Measurements from ENCODE around the gene SLIT3. TPM values are rescaled to one million over a fixed set of nuclear protein-coding genes. Genes with fewer than 3 reads are reported as not detected.

The SLIT3 gene
- total RNA-seq, 1 donor from 2014 or later = 52.8 TPM

- Histone ChIP-seq H3K4me1 (no peaks in the 10 kb centered on the region), H3K9me3 (no peaks in the 10 kb centered on the region), H3K27ac (no peak overlapping the region), H3K36me3 (no peaks in the 10 kb centered on the region), H3K4me3 (no peak overlapping the region), H3K27me3 (no peaks in the 10 kb centered on the region)
- TF ChIP-seq CTCF (IDR thresholded peaks at IDR 0.05) (no peak), POLR2AphosphoS5 (IDR thresholded peaks at IDR 0.05; ENCODE audit: insufficient read depth in 1 of 2, low read depth in 1 of 2) (no peak), POLR2A (IDR thresholded peaks at IDR 0.05) (no peak)
- no peak for DNase-seq (ENCODE audit: extremely low spot score in 2 of 2)
- intact Hi-C loops (cut with DNase I) = no loop called here
Observed at GRCh38 chr5:169178754-169179153, 122.2 kb downstream of the SLIT3 start.

- TF ChIP-seq POLR2A (IDR thresholded peaks at IDR 0.05) = no peak
- TF ChIP-seq POLR2AphosphoS5 (IDR thresholded peaks at IDR 0.05; ENCODE audit: insufficient read depth in 1 of 2, low read depth in 1 of 2) = no peak
- no peak for TF ChIP-seq CTCF (IDR thresholded peaks at IDR 0.05)
- no peaks in the 10 kb centered on the region for H3K9me3 ChIP-seq
- no peak overlapping the region for H3K27ac ChIP-seq
- intact Hi-C loops (cut with DNase I) = no loop called here
- no peaks in the 10 kb centered on the region for H3K27me3 ChIP-seq
- no peaks in the 10 kb centered on the region for H3K4me1 ChIP-seq
- no peaks in the 10 kb centered on the region for H3K36me3 ChIP-seq
- DNase-seq (ENCODE audit: extremely low spot score in 2 of 2) = no peak
- H3K4me3 ChIP-seq = no peak overlapping the region
Observed at GRCh38 chr5:169178274-169178673, 122.7 kb downstream of the SLIT3 start.

GRCh38 chr5:169176709-169177694, 123.9 kb downstream of the SLIT3 start:
- Histone ChIP-seq H3K4me3 (no peak overlapping the region), H3K9me3 (no peaks in the 10 kb centered on the region), H3K4me1 (no peaks in the 10 kb centered on the region), H3K27me3 (no peaks in the 10 kb centered on the region), H3K27ac (no peak overlapping the region), H3K36me3 (no peaks in the 10 kb centered on the region)
- intact Hi-C loops (cut with DNase I) = no loop called here
- TF ChIP-seq POLR2AphosphoS5 (IDR thresholded peaks at IDR 0.05; ENCODE audit: insufficient read depth in 1 of 2, low read depth in 1 of 2) = no peak
- no peak for DNase-seq (ENCODE audit: extremely low spot score in 2 of 2)

- H3K36me3 ChIP-seq = no peaks in the 10 kb centered on the region
- no peak for TF ChIP-seq CTCF (IDR thresholded peaks at IDR 0.05)
- no peak for TF ChIP-seq POLR2AphosphoS5 (IDR thresholded peaks at IDR 0.05; ENCODE audit: insufficient read depth in 1 of 2, low read depth in 1 of 2)
- no peak for TF ChIP-seq POLR2A (IDR thresholded peaks at IDR 0.05)
- no peaks in the 10 kb centered on the region for H3K9me3 ChIP-seq
- intact Hi-C loops (cut with DNase I) = no loop called here
- H3K27me3 ChIP-seq = no peaks in the 10 kb centered on the region
- DNase-seq (ENCODE audit: extremely low spot score in 2 of 2) = no peak
- no peak overlapping the region for H3K4me3 ChIP-seq
- H3K27ac ChIP-seq = no peak overlapping the region
- no peaks in the 10 kb centered on the region for H3K4me1 ChIP-seq
Observed at GRCh38 chr5:169175733-169176132, 125.2 kb downstream of the SLIT3 start.

GRCh38 chr5:169174923-169175322, 126.0 kb downstream of the SLIT3 start:
- H3K4me3 ChIP-seq = no peak overlapping the region
- no peak for DNase-seq (ENCODE audit: extremely low spot score in 2 of 2)
- no peaks in the 10 kb centered on the region for H3K9me3 ChIP-seq
- TF ChIP-seq POLR2AphosphoS5 (IDR thresholded peaks at IDR 0.05; ENCODE audit: insufficient read depth in 1 of 2, low read depth in 1 of 2) = no peak
- no peak for TF ChIP-seq CTCF (IDR thresholded peaks at IDR 0.05)
- no peak for TF ChIP-seq POLR2A (IDR thresholded peaks at IDR 0.05)
- intact Hi-C loops (cut with DNase I) = no loop called here
- H3K36me3 ChIP-seq = no peaks in the 10 kb centered on the region
- H3K4me1 ChIP-seq = no peaks in the 10 kb centered on the region
- H3K27me3 ChIP-seq = no peaks in the 10 kb centered on the region
- H3K27ac ChIP-seq = no peak overlapping the region
